Measurements from ENCODE around the gene ZMIZ1.

The ZMIZ1 gene

GRCh38 chr10:79070081-79070605 is 1.4 kb downstream of the ZMIZ1 start:
- peak overlapping the region; percentile 97 for H3K27ac ChIP-seq
- TF ChIP-seq CTCF (IDR thresholded peaks at IDR 0.05) (no peak), ZFX (IDR thresholded peaks at IDR 0.05; ENCODE audit: borderline replicate concordance) (no peak)

DNA sequence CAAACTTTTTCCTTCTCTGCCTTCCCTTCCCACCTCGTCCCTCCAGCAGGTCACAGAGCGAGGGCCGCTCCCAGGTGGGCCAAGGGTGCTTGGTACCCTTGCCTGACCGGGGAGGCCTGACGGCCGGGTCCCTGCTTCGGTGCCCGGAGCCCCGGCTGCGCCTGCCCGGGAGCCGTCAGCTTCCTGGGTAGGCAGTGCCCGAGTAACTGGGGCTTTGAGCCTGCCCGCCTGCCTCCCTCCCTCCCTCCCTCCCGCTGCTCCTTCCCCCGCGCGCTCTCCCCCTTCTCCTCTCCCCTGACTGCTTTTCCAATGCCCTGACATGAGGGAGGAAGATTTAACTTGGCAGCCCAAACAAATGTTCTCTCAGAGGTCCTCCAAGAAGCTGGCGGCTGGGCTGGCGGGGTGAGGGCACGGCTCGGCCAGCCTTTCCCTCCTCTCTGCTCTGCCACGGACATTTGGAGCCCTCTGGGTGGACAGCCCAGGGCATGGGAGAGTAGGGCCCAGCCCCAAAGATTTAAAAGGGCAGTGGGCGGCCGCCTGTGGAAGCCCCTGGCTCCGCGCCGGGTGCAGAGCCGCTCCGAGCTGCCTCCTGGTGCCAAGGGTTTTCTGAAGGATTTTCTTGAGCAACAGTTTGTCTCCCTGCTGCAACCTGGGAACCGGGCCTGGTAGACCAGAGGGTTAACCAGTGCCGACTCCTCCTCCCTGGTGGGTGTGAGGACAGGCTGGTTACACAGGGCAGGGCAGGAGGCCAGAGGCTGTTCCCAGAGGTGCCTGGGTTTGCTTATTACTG is 2.0 kb downstream of the ZMIZ1 start:
- H3K27ac ChIP-seq = peak overlapping the region; percentile 97
- TF ChIP-seq CTCF (IDR thresholded peaks at IDR 0.05) = no peak
- TF ChIP-seq ZFX (IDR thresholded peaks at IDR 0.05; ENCODE audit: borderline replicate concordance) = no peak

DNA sequence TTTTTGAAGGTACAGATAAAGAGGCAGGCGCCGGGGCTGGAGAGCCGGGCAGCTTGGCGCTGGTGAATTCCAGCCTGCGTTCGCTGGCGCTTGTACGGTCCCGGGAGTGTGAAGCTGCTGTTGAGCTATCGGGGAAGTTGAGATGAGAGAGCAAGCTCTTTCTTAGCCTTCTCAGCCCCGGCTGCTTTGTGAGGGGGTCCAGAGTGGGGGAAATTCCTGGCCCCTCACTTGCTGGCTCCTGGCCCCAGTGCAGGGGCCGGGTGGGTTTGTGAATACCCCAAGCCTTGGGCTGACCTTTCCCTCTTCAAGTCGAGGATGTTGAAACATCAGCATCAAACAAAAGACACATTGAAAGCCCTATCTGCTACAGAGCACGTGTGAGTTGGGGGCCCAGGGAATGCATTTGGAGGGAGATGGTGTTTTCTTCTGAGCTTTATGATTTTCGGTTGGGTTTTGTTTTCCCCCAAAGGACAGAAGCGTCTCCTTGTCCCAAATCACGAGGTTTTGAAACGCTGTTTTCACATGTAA is 2.7 kb downstream of the ZMIZ1 start:
- TF ChIP-seq ZFX (IDR thresholded peaks at IDR 0.05; ENCODE audit: borderline replicate concordance) (no peak), CTCF (IDR thresholded peaks at IDR 0.05) (no peak)
- peak overlapping the region; percentile 97 for H3K27ac ChIP-seq

DNA sequence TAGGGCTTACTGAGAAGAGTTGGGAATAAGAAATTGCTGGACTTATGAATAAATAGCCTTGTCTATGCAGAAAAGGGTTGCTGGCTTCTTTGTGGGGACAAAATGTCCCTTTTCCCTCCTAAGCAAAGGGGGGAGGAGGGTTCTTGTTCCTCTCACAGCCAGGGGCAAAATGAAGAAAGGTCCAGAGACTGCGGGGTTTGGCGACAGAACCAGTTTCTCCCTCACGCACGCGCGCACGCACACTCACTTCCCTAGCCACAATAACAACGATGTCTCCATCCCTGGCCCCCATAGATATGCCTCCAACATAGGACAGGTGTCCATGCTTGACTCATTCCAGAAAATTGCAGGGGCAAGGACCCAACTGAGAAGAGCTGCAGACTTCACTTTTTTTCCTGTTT is 3.3 kb downstream of the ZMIZ1 start:
- no peak overlapping the region for H3K27ac ChIP-seq
- TF ChIP-seq ZFX (IDR thresholded peaks at IDR 0.05; ENCODE audit: borderline replicate concordance) = no peak
- TF ChIP-seq CTCF (IDR thresholded peaks at IDR 0.05) = no peak

GRCh38 chr10:79072994-79073645 is 4.4 kb downstream of the ZMIZ1 start:
- no peak overlapping the region for H3K27ac ChIP-seq
- TF ChIP-seq CTCF (IDR thresholded peaks at IDR 0.05) (peak; percentile 14; the same call in 1 of the 2 replicates), ZFX (IDR thresholded peaks at IDR 0.05; ENCODE audit: borderline replicate concordance) (no peak)

DNA sequence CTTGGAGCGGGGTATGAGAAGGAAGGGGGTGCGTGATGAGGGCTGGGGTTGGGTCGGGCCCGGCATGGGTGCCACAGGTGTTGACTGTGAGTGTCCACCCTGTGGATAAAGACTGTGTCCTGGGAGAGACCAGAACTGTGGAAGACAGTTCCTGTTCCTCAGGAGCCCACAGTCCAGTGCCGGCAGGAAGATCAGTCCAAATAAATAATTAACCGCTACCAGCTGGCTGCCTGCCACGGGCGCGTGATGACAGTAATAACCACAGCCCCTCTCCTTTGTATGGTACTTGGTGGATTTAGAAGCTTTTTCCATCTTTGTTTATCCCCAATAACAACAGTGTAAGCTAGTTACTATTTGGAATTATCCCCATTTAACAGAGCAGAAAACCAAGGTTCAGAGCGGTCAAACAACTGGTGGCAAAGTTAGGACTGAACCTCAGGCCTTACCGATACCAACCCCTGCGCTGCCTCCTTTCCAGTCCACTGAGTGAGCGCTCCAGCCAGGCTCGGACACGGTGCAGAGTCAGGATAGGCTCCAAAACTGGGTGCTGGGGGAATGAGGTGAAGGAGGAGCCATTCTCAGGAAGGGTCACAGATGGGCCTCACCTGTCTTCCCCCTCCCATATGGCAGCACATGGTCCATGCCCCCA is 5.1 kb downstream of the ZMIZ1 start:
- no peak overlapping the region for H3K27ac ChIP-seq
- TF ChIP-seq CTCF (IDR thresholded peaks at IDR 0.05) = no peak
- TF ChIP-seq ZFX (IDR thresholded peaks at IDR 0.05; ENCODE audit: borderline replicate concordance) = no peak
